DND-41 (cell line): ENCODE data around the gene CCDC157.

Experiments
- ATAC-seq: fragments of 200-7000 bp; cut with Tn5 transposase; 3 replicates; pipeline ENCODE4 v1.9.1; 2021; ENCODE audit warnings: low read depth; ENCODE audit not compliant: insufficient read depth
- DNase-seq: peaks from one replicate; pipeline ENCODE4 v3.0.0-alpha.2; 2020
- H2AFZ ChIP-seq: 2 replicates; pipeline ENCODE4 v1.6.0; 2012; ENCODE audit warnings: low read depth, low read length
- H3K27ac ChIP-seq: 2 replicates; pipeline ENCODE4 v1.5.1; 2012; ENCODE audit warnings: low read length, inconsistent platforms
- H3K27me3 ChIP-seq: fragments of 200-600 bp; sonication (generic); 2 replicates; pipeline ENCODE4 v1.6.0; 2012; ENCODE audit warnings: low read length, mild to moderate bottlenecking, inconsistent platforms; ENCODE audit not compliant: insufficient read depth, poor library complexity
- H3K36me3 ChIP-seq: 2 replicates; pipeline ENCODE4 v1.5.1; 2012; ENCODE audit warnings: low read length, inconsistent platforms; ENCODE audit not compliant: insufficient read depth
- H3K4me1 ChIP-seq: 2 replicates; pipeline ENCODE4 v1.5.1; 2012; ENCODE audit warnings: mild to moderate bottlenecking, low read length; ENCODE audit not compliant: insufficient read depth
- H3K4me2 ChIP-seq: 2 replicates; pipeline ENCODE4 v1.6.0; 2012; ENCODE audit warnings: mild to moderate bottlenecking, moderate library complexity, low read length, inconsistent platforms; ENCODE audit not compliant: insufficient read depth
- H3K4me3 ChIP-seq, 2 experiments: fragments of 200-600 bp in 1 of 2; shearing (Covaris generic) in 1 of 2; 2 replicates each; pipeline ENCODE4 v1.5.1; 2012 to 2016; ENCODE audit warnings: inconsistent platforms in 2 of 2, low read length in 2 of 2, mild to moderate bottlenecking in 2 of 2, low read depth in 1 of 2, moderate library complexity in 1 of 2
- H3K79me2 ChIP-seq: 2 replicates; pipeline ENCODE4 v1.6.0; 2012; ENCODE audit warnings: low read length, inconsistent platforms; ENCODE audit not compliant: insufficient read depth
- H3K9ac ChIP-seq: 2 replicates; pipeline ENCODE4 v1.6.0; 2012; ENCODE audit warnings: low read depth, mild to moderate bottlenecking, inconsistent platforms, low read length, moderate library complexity
- H3K9me3 ChIP-seq: 2 replicates; pipeline ENCODE4 v1.5.1; 2012; ENCODE audit warnings: low read length, moderate library complexity, mild to moderate bottlenecking, inconsistent platforms; ENCODE audit not compliant: insufficient read depth, severe bottlenecking
- H4K20me1 ChIP-seq: 2 replicates; pipeline ENCODE4 v1.6.0; 2012; ENCODE audit warnings: low read length; ENCODE audit not compliant: insufficient read depth
- CTCF ChIP-seq: IDR thresholded peaks from 2 replicates; pipeline ENCODE4 v1.5.1; 2012; ENCODE audit warnings: borderline replicate concordance, low read length, moderate library complexity, mild to moderate bottlenecking; ENCODE audit not compliant: poor library complexity, severe bottlenecking; ENCODE audit errors: extremely low read depth
- EZH2 ChIP-seq: IDR thresholded peaks from 3 replicates; pipeline ENCODE4 v1.6.1; 2012; ENCODE audit warnings: borderline replicate concordance, low read depth, mild to moderate bottlenecking, moderate library complexity, low read length, inconsistent platforms; ENCODE audit not compliant: severe bottlenecking

The CCDC157 gene

GRCh38 chr22:30393322-30393680, 36.5 kb downstream of the CCDC157 start:
- no peaks in the 10 kb centered on the region for H3K36me3 ChIP-seq
- DNase-seq (no peak), ATAC-seq (no peak)
- H3K9me3 ChIP-seq: peaks cover 2% of the 10 kb centered on the region
- H3K79me2 ChIP-seq: peaks cover 24% of the 10 kb centered on the region
- H3K4me3 ChIP-seq: no peak overlapping the region
- no peak overlapping the region for H3K9ac ChIP-seq
- H4K20me1 ChIP-seq: peaks cover 4% of the 10 kb centered on the region; the same call in 1 of the 2 replicates
- H3K27ac ChIP-seq: peak overlapping the region; percentile 17
- no peaks in the 10 kb centered on the region for H3K27me3 ChIP-seq
- H3K4me1 ChIP-seq: peaks cover 50% of the 10 kb centered on the region
- H3K4me2 ChIP-seq: no peak overlapping the region
- no peak overlapping the region for H2AFZ ChIP-seq
- TF ChIP-seq EZH2: no peak
- TF ChIP-seq CTCF: no peak

GRCh38 chr22:30393885-30394284, 37.1 kb downstream of the CCDC157 start:
- Histone ChIP-seq H4K20me1 (peaks cover 9% of the 10 kb centered on the region; the same call in 1 of the 2 replicates), H3K9me3 (peaks cover 2% of the 10 kb centered on the region), H3K27me3 (no peaks in the 10 kb centered on the region), H3K4me2 (no peak overlapping the region), H3K36me3 (no peaks in the 10 kb centered on the region), H3K4me1 (peaks cover 56% of the 10 kb centered on the region), H3K27ac (0 out of 2 replicates have a peak overlapping the region, but pooled peaks have one; percentile 17), H3K4me3 (no peak overlapping the region), H3K79me2 (peaks cover 30% of the 10 kb centered on the region), H2AFZ (no peak overlapping the region), H3K9ac (no peak overlapping the region)
- no peak for DNase-seq
- TF ChIP-seq CTCF: no peak
- no peak for TF ChIP-seq EZH2
- no peak for ATAC-seq

- Histone ChIP-seq H3K9me3 (no peaks in the 10 kb centered on the region), H2AFZ (peak within 1 kb of the TSS; percentile 70), H3K79me2 (peaks cover 48% of the 10 kb centered on the region), H3K4me1 (peaks cover 57% of the 10 kb centered on the region), H3K27ac (peak within 1 kb of the TSS; percentile 74), H3K27me3 (no peaks in the 10 kb centered on the region), H3K9ac (peak within 1 kb of the TSS; percentile 67), H3K4me3 (peak within 1 kb of the TSS; percentile 41 to 56; a peak in 3 of 4 replicates), H3K36me3 (peaks cover 16% of the 10 kb centered on the region), H3K4me2 (peak within 1 kb of the TSS; percentile 69), H4K20me1 (peaks cover 16% of the 10 kb centered on the region; the same call in 1 of the 2 replicates)
- ATAC-seq: peak; percentile 76
- peak; percentile 83 for DNase-seq
- TF ChIP-seq EZH2 (no peak), CTCF (no peak)
Measured at GRCh38 chr22:30396871-30397655, 40.3 kb downstream of the CCDC157 start, which contains the start of gene SEC14L2. Gene SEC14L2 (plus strand): TSS chr22:30397018. CDS start chr22:30397117, 99 bp downstream.
